Measurements from ENCODE around the gene GNA12.

GNA12 gene

DNA sequence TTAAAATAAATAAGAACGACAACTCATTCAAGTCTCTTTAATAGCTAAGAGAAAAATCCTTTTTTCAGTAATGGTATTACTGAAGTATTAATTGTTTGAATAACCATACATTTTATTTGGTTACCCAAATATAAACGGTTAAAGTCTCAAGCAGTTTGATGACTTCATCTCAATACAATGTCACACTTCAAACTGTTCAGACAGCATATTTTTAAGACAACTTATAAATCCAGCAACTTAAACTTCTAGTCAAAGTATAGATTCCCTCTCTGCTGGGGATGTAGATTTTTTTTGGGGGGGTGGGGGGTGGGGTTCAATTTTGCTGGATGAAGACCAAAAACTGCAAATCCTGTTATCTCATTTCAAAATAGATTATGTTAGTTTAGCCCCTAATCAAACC, 42.0 kb downstream of the GNA12 start:
- peak; percentile 72 for DNase-seq

DNA sequence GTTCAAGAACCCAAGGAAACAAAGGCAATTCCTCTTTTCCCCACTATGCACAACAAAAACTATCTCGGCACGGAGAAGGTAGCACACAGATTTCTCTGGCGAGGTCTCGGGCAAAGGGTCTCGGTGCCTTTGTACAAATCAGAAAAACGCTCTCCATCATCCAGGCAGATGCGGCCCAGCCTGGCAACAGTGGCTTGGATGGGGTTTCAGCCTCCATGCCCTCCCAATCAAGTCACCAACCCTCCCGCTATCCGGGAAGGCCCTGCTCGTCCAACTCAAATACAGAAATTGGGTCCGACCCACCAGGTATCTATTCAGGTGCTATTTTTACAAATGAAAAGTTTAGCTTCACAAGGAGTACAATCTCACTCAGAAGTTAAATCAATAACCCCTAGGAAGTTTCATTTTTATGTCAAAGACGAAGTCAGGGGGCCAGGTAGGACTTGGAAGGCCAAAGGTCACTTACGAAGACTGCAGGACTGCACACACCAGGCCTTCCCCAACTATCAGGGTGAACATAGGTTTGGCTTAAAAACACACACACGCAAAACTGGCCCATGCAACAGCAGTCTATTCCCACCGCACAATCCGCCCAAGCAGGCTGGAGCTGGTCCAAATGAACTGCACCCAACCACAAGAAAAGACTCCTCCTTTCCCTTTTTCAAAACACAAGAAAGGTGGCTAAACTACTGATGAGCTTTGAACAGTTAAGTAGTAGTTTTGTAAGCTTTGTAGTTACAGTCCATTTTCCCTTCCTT, 43.0 kb downstream of the GNA12 start:
- DNase-seq, result no peak

DNA sequence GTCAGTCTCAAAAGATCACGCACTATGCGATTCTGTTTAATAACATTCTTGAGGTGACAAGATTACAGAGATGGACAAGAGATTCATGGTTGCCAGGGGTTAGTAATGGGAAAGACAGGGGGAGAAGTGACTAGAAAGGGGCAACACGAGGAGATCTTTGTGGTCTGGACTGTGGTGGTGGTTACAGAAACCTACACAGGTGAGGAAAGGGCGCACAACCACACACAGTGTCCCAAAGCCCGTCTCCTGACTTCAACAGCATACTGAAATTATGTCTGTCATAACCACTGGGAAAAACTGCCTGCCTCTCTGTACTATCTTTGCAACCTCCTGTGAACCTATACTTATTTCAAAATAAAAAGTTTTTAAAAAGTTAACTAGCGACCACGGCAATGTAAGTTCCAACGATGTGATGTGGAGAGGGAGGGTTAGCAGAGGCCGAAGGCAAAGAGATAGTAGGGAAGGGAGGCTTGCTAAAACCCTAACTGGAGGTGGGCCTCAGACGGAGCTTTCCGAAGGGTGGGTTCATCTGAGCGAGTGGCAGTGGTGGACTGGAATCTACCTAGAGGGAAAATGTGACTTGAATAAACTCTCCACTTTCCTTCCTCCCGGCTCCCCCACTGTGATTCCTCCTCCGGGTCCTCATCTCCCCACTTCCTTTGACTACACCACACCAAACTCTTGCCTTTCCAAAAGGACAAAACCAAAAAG, 43.7 kb downstream of the GNA12 start:
- no peak for DNase-seq

DNA sequence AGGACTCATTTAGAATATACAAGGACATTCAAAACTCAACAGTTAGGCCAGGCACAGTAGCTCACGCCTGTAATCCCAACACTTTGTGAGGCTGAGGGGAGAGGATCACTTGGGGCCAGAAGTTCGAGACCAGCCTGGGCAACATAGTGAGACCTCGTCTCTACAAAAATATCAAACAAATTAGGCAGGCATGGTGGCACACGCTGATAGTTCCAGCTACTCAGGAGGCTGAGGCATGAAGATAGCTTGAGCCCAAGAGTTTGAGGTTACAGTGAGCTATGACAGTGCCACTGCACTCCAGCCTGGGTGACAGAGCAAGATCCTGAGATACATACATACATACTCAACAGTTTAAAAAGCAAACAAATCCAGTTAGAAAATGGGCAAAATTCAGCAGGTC, 44.9 kb downstream of the GNA12 start:
- no peak for DNase-seq

DNA sequence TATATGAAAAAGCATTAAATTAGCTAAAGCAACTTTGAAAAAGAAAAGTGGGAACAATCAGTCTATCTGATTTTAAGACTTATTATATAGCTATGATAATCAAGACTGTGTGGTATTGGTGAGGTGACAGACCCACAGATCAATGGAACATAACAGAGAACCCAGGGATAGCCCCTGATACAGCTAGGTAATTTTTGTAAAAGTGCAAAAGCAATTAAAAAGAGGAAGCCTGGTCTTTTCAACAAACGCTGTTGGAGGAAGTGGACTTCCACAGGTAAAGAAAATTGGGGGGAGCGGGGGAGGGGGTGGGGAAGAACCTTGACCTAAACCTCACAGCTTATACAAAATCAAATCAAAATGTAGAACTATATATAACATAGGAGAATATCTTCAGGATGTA, 45.4 kb downstream of the GNA12 start:
- no peak for DNase-seq

DNA sequence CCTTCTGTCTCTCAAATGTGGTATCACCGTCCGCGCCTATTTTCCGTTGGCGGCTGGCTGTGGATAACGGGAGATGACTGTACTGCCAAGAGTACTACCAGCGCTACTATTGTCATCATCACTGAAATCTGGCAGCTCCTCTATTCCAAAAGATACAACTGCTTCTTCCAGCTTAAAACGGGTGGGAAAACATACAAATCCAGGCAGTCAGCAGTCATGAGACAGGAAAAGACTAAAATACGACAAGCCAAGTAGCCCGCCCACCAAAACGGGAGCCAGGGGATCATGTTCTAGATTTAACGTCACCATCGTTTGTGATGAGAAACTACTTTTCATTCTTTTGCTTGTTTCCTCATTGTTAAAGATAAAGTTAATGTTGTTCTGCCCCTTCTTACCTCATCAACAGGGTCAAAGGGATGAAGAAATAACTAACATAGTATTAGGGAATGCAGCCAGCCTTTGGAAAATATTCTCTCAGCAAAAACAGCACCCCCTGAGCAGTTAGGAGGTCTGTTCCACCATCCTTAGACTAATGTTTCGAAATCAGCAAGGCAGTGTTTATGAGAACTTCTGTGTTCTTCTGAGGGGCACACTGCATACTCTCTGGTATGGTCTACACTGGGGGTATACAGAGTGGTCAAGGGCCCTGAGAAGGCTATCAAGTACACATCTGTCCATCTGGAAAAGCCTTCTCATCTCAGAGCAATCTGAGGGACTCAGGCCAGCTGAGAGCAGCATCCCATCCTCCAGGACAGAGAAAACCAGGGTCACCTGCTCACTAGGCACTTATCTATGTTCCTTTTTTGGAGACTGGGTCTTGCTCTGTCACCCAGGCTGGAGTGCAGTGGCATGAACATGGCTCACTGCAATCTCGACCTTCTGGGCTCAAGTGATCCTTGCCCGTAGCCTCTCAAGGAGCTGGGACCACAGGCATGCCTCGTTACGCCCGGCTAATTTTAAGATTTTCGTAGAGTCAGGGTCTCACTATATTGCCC, 47.5 kb downstream of the GNA12 start:
- no peak for DNase-seq

DNA sequence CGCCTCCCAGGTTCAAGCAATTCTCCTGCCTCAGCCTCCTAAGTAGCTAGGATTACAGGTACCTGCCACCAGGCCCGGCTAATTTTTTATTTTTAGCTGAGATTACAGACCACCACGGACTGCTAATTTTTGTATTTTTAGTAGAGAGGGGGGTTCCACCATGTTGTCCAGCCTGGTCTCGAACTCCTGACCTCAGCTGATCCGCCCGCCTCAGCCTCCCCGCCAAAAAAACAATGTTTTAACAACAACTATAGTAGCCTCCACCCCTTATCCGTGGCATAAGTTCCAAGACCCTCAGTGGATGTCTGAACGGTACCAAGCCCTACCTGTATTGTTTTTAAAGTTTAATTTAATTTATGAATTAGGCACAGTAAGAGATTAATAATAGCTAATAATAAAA, 48.2 kb downstream of the GNA12 start:
- DNase-seq, result no peak

DNA sequence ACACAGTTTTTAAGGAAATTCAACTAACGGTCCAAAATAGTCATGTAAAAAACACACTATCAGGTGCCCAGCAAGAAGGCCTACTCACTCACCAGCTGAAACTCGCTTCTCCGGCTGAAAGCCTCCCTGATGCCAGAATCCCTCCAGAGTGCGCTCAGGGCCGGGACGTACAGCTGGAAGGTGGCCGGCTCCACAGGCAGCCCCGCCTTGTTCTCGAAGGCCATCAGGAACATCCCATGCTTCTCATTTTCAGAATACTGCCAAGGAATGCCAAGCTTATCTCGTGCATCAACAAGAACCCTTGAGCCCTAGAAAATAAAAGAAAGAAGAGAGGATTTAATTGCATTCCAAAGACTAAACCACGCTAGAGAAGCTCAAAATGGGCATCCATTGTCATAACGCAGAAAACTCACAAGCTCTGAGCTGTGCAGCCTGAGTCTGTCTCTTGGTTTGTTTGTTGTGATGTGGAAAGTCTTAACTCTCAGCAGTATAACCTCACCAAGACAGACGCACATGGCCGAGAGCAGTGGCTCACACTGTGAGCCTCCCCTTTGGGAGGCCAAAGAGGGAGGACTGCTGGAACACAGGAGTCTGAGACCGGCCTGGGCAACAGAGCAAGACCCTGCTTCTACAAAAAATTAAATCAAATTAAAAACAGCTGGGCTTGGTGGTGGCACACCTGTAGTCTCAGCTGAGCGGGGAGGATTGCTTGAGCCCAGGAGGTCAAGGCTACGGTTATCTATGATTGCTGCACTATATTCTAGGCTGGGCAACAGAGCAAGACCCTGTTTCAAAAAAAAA, 49.1 kb downstream of the GNA12 start:
- DNase-seq, result no peak

DNA sequence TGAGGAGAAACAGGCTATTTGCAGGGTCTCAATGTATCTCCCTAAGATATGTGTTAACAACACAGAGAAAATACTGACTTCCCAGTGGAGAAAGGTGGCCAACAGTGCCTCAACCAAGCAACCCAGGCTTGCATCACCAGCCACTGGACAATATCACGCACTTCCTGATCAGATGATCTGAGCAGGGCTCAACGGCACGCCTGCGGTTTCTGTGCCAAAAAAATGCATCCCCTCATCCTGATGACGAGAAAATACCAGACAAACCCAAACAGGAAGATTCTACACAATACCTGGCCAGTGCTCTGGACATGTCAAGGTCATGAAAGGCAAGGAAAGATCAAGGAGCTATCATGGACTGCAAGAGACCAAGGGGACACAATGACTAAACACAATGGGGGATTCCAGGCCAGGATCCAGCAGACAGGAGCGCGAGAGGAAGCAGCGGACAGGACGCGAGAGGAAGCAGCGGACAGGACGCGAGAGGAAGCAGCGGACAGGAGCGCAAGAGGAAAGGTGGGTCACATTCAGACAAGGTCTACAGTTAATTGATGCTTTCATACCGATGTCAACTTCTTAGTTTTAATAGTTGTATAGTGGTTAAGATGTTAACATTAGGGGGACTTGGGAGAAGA, 51.1 kb downstream of the GNA12 start:
- no peak for DNase-seq

DNA sequence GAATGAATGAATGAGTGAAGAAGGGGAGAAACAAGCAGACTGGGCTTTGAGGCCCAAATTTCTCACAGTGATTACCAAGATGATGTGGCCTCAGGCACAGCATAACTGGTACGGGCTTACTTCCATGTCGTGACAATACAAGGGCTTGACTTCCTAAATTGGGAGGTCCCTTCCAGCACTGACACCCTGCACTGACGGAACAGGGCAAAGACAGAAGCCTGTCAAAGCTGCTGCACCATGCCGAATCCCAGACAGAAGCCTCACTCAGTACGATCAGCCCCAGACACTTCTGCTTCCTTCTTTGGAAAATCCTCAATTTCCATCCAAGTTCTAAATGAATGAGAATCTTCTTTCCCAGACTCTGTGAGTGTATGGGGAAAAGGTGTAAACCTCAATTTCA, 51.9 kb downstream of the GNA12 start:
- DNase-seq, result no peak

DNA sequence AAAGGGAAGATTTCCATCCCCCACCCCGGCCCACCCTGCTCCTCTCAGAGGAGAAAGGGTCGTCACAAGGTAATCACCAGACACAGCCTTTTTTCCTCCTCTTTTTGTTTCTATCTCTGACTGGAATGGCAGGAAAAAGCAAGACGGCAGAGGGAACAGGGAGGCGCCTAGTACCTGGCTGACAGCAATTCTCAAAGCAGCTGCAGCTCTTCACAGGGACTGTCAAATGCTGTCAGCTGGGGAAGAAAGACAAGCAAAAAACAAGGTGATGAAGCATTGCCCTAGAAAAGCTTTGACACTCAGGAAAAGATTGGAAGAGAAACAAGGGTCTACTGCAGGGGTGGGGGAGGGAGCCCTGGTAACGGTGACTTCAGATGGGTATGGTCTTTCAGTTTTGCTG, 52.7 kb downstream of the GNA12 start:
- no peak for DNase-seq

DNA sequence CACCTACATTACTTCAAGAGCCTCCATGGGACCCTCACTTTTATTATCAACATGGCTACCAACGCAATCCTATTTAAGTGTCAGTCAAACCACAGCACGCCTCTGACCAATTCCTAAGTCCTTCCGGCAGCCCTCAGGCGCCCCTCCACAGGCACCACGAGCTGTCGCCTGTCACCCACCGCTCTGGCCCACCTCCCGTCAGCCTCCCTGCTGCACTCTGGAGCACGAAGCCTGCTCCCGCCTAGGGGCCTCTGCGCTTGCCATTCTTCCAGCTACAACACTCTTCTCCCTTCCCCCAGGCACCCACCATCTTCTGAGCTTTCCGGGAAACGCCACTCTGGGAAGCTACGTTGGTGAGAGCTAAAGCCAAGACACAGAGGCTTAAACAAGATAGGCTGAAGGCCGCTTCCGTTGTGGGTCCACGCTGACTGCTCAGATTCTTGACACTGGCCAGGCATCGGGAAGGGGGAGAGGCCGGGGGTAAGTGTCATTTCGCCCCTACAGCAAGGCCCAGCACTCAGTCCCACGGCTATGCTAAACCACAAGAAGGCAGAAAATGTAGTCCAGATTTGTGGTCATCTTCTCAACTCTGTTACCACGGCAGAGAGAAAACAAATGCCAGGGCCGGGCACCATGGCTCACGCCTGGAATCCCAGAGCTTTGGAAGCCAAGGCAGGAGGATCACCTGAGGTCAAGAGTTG, 56.7 kb downstream of the GNA12 start:
- DNase-seq, result no peak

DNA sequence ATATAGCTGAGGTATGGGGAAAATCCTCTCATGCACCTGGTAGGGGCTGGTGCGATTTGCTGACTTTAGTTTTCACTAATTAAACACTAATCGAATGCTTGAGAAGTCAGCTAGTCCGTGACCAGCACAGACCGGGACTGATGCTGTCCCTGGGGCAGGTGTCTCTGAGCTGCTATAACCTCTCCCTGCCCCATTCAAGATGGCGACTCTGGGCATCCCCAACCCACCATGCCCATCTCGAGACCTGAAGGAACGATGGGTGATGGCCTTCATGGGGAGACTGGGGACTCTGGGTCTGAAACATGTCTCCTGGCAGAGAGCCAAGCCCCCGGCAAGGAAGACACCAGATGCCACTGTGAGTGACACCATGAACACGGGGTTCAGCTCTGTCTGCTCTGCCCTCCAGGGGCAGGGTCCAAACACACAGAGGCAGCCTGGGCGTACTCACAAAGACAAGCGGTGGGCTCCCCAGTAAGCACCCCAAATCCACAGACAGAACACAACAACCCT, 57.4 kb downstream of the GNA12 start:
- no peak for DNase-seq

DNA sequence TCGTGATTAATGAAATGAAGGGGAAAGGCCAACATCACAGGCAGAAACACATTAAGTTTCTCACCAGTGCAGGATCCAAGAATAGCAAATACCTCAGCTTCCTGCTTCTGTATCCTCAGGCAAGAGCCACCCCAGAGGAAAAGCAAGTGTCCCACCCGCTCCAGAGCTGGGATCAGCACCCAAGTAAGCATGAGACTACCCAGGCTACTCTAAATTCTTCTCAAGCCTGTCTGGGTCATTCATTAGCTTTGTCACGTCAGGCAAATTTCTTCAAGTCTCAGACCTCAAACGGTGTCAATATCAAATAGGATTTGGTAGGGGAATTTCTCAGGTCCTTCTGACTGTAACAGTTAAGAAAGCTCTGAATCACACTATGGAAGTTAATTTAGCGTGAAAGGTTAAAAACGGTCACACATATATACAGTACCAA, 59.0 kb downstream of the GNA12 start:
- peak; percentile 81 for DNase-seq

DNA sequence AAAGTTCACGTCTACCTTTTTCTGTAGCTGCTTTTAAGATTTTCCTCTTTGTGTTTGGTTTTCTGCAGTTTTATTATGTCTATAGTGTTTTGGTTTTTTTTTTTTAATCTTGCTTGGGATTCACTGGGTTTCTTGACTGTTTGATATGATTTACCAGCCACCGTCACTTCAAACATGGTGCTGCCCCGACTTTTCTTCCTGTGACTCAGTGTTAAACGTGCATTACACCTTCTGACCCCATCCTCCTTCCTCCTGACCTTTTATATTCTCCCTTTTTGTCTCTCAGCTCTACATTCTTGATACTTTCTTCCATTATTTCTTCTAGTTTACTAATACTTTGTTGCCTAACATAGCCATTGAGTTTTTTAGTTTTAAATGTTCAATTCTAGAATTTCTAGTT, 61.5 kb downstream of the GNA12 start:
- DNase-seq, result no peak

DNA sequence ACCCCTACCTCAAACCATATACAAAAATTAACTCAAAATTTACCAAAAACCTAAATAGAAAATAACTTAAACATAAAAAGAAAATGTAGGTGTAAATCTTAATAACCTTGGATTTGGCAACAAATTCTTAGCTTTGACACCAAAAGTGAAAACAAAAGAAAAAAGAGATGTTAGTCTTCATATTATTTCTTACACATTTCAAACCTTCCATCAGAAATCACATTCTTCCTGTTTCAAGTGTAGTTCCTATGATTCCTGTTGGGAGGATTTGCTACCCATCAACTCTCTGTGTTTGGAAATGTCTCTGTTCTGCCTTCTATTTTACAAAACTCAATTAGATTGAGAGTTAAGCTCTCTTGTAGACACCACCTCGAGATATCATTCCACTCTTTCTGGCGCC, 62.0 kb downstream of the GNA12 start:
- no peak for DNase-seq

DNA sequence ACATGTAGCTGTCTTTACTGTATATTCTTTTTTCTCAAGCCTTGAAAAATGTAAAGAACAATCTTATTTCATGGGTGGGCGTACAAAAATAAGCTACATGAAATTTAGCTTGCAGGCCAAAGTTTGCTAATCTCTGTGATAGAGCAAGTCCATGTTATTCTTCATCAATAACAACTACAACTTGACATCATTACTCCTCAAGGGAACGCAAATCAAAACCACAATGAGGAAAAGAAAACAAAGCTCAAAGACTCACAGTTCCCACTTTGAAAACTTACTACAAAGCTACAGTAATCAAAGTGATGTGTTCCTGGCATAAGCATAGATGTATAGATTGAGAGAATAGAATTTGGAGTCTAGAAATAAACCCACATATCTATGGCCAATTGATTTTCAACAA, 62.5 kb downstream of the GNA12 start:
- no peak for DNase-seq

DNA sequence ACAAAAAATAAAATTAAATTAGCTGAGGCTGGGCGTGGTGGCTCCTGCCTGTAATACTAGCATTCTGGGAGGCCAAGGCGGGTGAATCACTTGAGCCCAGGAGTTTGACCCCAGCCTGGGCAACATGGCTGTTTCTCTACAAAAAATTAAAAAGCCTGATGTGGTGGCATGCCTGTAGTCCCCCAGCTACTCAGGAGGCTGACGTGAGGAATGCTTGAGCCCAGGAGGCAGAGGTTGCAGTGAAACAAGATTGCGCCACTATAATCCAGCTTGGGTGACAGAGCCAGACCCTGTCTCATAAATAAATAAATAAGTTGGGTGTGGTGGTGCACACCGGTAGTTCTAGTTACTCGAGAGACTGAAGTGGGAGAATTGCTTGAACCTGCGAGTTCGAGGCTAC, 65.1 kb downstream of the GNA12 start:
- peak; percentile 32 for DNase-seq

DNA sequence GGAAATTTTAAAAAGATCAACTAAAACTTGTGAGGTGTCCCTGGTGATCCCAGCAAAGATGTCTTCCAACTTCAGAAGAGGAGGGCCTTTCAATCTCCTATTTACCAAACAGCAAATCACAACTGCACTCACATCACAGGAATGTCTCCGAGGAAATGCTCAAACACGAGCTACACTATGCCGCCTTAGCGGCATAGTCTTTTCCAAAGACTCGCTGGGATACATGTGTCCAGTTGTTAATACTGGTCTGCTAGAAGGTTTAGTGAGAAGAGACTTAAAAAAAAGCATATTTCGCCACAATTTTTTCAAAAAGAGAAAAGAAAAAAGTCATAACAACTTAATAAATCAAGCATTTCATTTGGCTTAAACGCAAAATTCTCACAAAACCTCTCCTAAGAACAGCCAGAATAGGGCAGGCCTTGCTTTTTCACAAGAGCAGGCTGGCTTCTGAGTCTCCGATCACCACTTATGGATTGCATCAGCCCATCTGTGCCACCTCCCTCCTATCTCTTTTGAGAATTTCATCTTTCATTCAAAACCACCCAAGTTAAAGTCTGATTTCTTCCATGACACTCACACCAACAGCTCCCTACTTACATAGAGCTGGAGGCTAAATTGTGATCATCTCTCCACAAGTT, 66.1 kb downstream of the GNA12 start:
- DNase-seq, result no peak

DNA sequence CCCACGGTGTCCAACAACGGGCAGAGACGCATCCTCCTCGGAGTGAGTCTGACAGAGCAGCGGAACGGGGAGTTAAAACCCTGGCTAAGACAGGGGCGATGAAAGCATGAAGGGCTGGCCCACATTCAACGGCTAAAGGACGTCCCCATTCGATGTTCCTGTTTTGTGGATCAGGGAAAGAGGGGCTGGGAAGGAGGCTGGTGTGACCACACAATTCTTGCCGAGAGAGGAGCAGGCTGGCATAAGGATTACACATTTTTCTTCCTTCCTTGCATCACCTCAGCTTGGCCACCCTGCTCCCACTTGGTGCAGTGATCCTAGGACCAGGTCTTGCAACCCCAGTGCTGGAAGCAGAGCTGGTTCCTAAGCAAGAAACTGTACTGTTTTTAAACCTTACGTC, 67.7 kb downstream of the GNA12 start:
- no peak for DNase-seq

DNA sequence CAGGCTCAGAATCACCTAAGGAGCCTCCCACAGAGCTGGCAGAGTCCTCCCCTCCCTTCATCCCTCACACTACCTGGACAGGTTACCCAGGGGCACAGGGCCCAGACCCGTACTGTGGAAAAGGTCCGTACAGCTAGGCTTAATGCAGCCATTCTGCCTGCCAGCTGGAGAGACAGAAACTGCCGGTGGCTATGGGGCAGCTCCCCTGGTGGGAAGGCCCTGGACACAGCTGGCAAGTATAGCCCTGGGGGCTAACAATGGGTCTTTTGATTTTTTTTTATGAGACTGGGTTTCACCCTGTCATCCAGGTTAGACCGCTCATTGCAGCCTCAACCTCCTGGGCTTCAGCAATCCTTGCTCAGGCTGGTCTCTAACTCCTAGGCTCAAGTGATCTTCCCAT, 68.3 kb downstream of the GNA12 start:
- no peak for DNase-seq

Measured in EL (cell line).